Testis (tissue), 3 donors: Measurements from ENCODE around the gene TPSAB1. TPM values are rescaled to one million over a fixed set of nuclear protein-coding genes. Genes with fewer than 3 reads are reported as not detected.

Experiments
- DNase-seq: peaks from one replicate; pipeline ENCODE4 v3.0.0-alpha.2; 2019
- H3K27ac ChIP-seq, 2 donors: fragments of 200-600 bp; sonication (generic); one replicate each; pipeline ENCODE4 v1.5.1; 2019
- H3K27me3 ChIP-seq: fragments of 200-600 bp; sonication (generic); one replicate; pipeline ENCODE4 v1.5.1; 2019
- H3K36me3 ChIP-seq: fragments of 200-600 bp; sonication (generic); one replicate; pipeline ENCODE4 v1.5.1; 2017; ENCODE audit warnings: low read depth; ENCODE audit errors: missing control alignments
- H3K4me1 ChIP-seq: fragments of 200-600 bp; sonication (generic); one replicate; pipeline ENCODE4 v1.5.1; 2019
- H3K4me3 ChIP-seq, 2 donors: fragments of 200-600 bp; sonication (generic); one replicate each; pipeline ENCODE4 v1.5.1; 2017 to 2019
- H3K9me3 ChIP-seq: fragments of 200-600 bp; sonication (generic); one replicate; pipeline ENCODE4 v1.5.1; 2017
- POLR2A ChIP-seq: fragments of 450-650 bp; IDR thresholded peaks from one replicate; pipeline ENCODE4 v1.6.1; 2017; ENCODE audit warnings: antibody characterized with exemption, mild to moderate bottlenecking, moderate library complexity
- WGBS, 2 donors: methylation state at CpG; one replicate each; pipeline ENCODE4 v1.1.5; 2018; 5-methylcytosine and 5-hydroxymethylcytosine counted together
- intact Hi-C: fragments of 100-400 bp; cut with DNase I; formaldehyde crosslinking; loops from one replicate; pipeline ENCODE4 v1.15.1; 2023; ENCODE audit warnings: low total_unique reads
- polyA plus RNA-seq: library from polyadenylated mRNA; stranded (reverse); fragments of 350-450 nt; fragmentation: Illumina TruSeq; extraction: RNeasy Lipid Tissue Mini Kit (QIAGEN cat#74804); gene quantifications from one replicate; pipeline ENCODE4 v1.2.3, GENCODE V29; 2014; ENCODE audit warnings: low read depth, low replicate concordance; ENCODE audit not compliant: insufficient read depth
- total RNA-seq, 2 donors: library from RNA; depleted of rRNA; stranded (reverse); fragments of >200 nt; gene quantifications; one replicate each; pipeline ENCODE4 v1.2.3, GENCODE V29; 2016
- TF ChIP-seq, protein P1 (sequence below), 3 experiments: fragments of 450-650 bp in 2 of 3; fragments of 200-600 bp in 1 of 3; sonication (generic) in 1 of 3; IDR thresholded peaks; one replicate each; pipeline ENCODE4 v1.5.1; 2016 to 2019; ENCODE audit warnings: antibody characterized with exemption in 3 of 3, mild to moderate bottlenecking in 2 of 3, moderate library complexity in 1 of 3

TPSAB1 gene
- total and polyA plus RNA-seq, 3 donors from 2014 or later = 11.7 to 32.0 (median 12.2) TPM

DNA sequence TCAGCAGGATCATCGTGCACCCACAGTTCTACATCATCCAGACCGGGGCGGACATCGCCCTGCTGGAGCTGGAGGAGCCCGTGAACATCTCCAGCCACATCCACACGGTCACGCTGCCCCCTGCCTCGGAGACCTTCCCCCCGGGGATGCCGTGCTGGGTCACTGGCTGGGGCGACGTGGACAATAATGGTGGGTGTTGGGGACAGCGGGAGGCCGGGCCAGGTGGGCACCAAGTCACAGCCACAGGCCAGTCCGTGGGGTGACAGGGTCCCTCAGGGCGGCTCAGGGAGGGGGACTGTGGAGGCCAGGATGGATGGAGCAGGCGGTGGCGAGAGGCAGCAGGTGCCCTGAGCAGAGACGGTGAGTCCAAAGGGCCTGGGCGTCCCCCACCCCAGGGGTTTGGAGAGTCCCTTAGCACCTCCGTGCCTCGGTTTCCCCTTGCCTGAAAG is 16.4 kb downstream of the TPSAB1 start:
- Histone ChIP-seq H3K9me3 (no peaks in the 10 kb centered on the region), H3K4me1 (no peaks in the 10 kb centered on the region), H3K4me3 (no peak overlapping the region), H3K36me3 (no peaks in the 10 kb centered on the region), H3K27ac (no peak overlapping the region), H3K27me3 (no peaks in the 10 kb centered on the region)
- 85 to 95% methylated on average over 14 to 22 of the region's 22 CpGs for WGBS, 2 donors
- intact Hi-C loops = no loop called here
- DNase-seq = no peak
- TF ChIP-seq, protein P1, sequence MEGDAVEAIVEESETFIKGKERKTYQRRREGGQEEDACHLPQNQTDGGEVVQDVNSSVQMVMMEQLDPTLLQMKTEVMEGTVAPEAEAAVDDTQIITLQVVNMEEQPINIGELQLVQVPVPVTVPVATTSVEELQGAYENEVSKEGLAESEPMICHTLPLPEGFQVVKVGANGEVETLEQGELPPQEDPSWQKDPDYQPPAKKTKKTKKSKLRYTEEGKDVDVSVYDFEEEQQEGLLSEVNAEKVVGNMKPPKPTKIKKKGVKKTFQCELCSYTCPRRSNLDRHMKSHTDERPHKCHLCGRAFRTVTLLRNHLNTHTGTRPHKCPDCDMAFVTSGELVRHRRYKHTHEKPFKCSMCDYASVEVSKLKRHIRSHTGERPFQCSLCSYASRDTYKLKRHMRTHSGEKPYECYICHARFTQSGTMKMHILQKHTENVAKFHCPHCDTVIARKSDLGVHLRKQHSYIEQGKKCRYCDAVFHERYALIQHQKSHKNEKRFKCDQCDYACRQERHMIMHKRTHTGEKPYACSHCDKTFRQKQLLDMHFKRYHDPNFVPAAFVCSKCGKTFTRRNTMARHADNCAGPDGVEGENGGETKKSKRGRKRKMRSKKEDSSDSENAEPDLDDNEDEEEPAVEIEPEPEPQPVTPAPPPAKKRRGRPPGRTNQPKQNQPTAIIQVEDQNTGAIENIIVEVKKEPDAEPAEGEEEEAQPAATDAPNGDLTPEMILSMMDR (IDR thresholded peaks at IDR 0.05) = no peak
- TF ChIP-seq POLR2A = no peak

DNA sequence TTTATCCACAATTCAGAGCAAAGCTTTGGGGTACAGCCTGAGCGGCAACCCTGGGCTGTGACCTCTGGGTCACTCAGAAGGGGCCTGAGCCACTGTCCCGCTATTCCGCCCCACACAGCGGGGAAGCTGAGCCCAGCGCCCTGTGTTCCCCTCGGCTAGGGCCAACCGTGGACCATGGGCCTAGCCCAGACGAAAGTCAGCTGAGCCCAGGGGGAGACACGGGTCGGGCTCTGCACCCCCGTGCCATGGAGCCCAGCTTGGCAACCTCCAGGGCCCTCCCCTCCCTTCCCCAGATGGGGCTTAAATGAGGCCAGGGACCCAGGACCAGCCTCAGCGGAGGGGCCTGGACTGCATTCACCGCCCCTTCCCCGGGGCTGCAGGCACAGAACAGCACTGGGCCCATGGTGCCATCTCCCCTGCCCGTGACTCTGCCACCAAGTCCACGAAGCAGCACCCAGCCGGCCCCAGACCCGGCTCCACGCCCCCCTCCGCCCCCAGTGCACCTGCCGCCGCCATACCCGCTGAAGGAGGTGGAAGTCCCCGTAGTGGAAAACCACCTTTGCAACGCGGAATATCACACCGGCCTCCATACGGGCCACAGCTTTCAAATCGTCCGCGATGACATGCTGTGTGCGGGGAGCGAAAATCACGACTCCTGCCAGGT is 17.2 kb downstream of the TPSAB1 start:
- Histone ChIP-seq H3K4me3 (no peak overlapping the region), H3K27ac (no peak overlapping the region), H3K4me1 (no peaks in the 10 kb centered on the region), H3K27me3 (no peaks in the 10 kb centered on the region), H3K9me3 (no peaks in the 10 kb centered on the region), H3K36me3 (no peaks in the 10 kb centered on the region)
- intact Hi-C loops = no loop called here
- no peak for DNase-seq
- TF ChIP-seq POLR2A = no peak
- TF ChIP-seq, protein P1 (IDR thresholded peaks at IDR 0.05) = no peak
- whole genome bisulfite sequencing, 2 donors = 81 to 88% methylated on average over 18 to 34 of the region's 34 CpGs

GRCh38 chr16:1258225-1258600 is 17.7 kb downstream of the TPSAB1 start:
- Histone ChIP-seq H3K4me1 (no peaks in the 10 kb centered on the region), H3K4me3 (no peak overlapping the region), H3K27ac (no peak overlapping the region), H3K36me3 (no peaks in the 10 kb centered on the region), H3K27me3 (no peaks in the 10 kb centered on the region), H3K9me3 (no peaks in the 10 kb centered on the region)
- no peak for DNase-seq
- TF ChIP-seq POLR2A = no peak
- TF ChIP-seq, protein P1 (IDR thresholded peaks at IDR 0.05) = no peak
- 72 to 78% methylated on average over 5 to 12 of the region's 12 CpGs for WGBS, 2 donors
- intact Hi-C loops = no loop called here

DNA sequence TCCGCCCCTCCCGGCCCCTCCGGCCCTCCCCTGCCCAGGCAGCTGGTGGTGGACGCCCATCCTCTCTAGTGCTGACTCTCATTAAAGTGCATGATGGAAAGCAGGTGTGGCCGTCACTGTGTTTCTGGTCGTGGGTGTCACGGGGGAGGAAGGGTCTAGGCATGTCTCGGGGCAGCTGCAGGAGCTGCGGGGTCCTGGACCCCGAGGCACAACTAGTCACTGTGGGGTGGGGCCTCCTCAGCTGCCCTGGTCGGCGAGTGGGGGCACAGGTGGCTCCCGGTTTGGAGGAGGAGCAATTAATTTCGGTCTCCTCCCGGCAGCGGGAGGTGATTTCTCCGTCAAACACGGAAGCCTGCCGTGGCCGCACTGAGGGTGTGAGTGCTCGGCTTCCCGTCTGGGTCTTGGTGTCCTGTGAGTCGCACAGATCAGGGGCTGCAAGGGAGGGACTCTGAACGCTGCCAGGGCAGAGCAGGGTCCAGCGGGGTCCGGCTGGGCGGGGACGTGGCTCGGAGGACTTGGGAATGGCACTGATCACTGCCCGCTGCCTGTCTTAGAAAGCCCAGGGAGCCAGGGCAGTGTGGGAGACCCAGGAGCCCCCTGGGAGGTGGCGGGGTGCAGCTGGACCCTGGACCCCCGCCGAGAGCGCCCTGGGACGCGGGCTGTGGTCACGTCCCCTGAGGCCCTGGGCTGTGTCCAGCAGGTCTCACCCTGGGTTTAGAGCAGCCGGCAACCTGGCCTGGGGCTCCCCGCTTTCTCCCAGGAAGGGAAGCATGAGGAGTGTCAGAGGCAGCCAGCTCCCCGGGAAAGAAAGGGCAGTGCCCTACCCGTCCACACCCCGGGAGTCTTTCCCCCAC is 18.6 kb downstream of the TPSAB1 start:
- WGBS, 2 donors = 18% methylated on average over 11 to 39 of the region's 42 CpGs
- H3K27me3 ChIP-seq = no peaks in the 10 kb centered on the region
- no peak overlapping the region for H3K27ac ChIP-seq
- intact Hi-C loops = no loop called here
- no peak for DNase-seq
- no peaks in the 10 kb centered on the region for H3K4me1 ChIP-seq
- H3K4me3 ChIP-seq = no peak overlapping the region
- no peaks in the 10 kb centered on the region for H3K9me3 ChIP-seq
- TF ChIP-seq, protein P1 (IDR thresholded peaks at IDR 0.05) = no peak
- TF ChIP-seq POLR2A = no peak
- no peaks in the 10 kb centered on the region for H3K36me3 ChIP-seq
